Thyroid gland (tissue), 4 donors: Measurements from ENCODE around the gene NGEF.

Source experiments
- POLR2A ChIP-seq, 2 donors: fragments of 450-650 bp; IDR thresholded peaks; one replicate each; pipeline ENCODE4 v1.6.1; 2017; ENCODE audit warnings: antibody characterized with exemption in 2 of 2, mild to moderate bottlenecking in 2 of 2, moderate library complexity in 1 of 2
- TF ChIP-seq, protein P1 (sequence below), 6 experiments: fragments of 200-600 bp in 3 of 6; fragments of 450-650 bp in 3 of 6; sonication (generic) in 3 of 6; IDR thresholded peaks; one replicate each; pipeline ENCODE4 v1.5.1; 2016 to 2019; ENCODE audit warnings: antibody characterized with exemption in 6 of 6, mild to moderate bottlenecking in 2 of 6, inconsistent platforms in 1 of 6, moderate library complexity in 1 of 6

DNA sequence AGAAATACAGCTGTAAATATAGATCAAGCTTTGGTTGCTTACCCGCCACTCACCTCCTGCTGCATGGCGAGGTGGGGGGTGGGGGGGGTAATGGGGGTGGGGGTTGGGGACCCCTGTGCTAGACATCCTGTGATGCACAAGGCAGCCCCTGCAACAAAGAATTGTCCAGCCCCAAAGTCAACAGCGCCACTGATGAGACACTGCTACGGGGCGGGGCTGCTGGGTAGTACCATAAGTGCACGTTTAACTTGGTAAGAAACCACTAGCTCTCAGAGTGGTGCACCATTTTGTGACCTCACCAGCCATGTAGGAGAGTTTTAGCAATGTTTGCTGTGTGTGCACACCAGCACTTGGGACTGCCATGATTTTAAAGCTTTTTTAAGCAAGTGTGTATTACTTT is 102.7 kb downstream of the NGEF start:
- TF ChIP-seq, protein P1, sequence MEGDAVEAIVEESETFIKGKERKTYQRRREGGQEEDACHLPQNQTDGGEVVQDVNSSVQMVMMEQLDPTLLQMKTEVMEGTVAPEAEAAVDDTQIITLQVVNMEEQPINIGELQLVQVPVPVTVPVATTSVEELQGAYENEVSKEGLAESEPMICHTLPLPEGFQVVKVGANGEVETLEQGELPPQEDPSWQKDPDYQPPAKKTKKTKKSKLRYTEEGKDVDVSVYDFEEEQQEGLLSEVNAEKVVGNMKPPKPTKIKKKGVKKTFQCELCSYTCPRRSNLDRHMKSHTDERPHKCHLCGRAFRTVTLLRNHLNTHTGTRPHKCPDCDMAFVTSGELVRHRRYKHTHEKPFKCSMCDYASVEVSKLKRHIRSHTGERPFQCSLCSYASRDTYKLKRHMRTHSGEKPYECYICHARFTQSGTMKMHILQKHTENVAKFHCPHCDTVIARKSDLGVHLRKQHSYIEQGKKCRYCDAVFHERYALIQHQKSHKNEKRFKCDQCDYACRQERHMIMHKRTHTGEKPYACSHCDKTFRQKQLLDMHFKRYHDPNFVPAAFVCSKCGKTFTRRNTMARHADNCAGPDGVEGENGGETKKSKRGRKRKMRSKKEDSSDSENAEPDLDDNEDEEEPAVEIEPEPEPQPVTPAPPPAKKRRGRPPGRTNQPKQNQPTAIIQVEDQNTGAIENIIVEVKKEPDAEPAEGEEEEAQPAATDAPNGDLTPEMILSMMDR (IDR thresholded peaks at IDR 0.05), result no peak
- TF ChIP-seq POLR2A (IDR thresholded peaks at IDR 0.05), result no peak
